GM21825 (cell line): ENCODE measurements around the gene CLIC2.
A peak's percentile ranks its signal among the peaks of the same experiment; 100 is the strongest.

ENCODE experiments used
- ATAC-seq: cut with Tn5 transposase; IDR thresholded peaks from one replicate; pipeline ENCODE4 v1.9.1; 2021; ENCODE audit warnings: mild to moderate bottlenecking, moderate library complexity; ENCODE audit not compliant: unreplicated experiment

Gene CLIC2

DNA sequence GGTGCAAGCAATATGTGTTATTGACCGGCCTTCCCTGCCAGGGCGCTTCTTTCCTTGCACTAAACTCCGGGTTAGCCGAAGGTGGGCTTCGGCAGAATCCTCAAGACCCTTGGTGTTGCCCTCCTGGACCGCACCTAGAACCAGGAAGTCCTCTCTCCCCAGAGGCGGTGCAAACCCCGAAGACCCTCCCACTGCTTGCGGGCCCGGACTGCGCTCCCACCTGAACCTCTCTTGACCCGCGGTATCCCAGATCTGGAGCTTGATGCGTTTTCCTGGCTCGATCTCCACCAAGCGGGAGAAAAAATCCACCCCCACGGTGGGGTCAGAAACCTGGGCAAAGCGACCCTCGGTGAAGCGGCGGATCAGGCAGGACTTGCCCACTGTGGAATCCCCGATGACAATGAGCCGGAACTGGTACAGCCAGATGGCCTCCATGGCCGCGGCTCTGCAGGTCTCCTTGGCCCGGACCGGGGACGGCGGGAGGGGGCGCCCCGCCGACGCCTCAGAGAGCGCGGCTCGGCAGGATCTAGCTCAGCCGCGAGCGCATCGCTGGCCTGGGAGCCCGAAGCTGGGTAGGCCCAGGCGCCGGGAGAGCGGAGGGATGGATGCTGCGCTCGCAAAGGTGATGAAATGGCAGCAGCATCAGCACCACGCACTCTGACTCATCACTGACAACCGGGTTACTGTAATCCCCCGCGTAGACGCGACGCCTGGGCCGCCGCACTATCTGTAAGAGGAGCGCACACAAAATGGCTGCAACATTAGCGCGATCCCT, 70.4 kb downstream of the CLIC2 start, which contains the start of gene RAB39B:
RAB39B (minus strand) TSS at position 638 of the 775 bp plus-strand sequence; CDS start at position 435, 203 bp downstream.
- ATAC-seq, result peak; percentile 89

DNA sequence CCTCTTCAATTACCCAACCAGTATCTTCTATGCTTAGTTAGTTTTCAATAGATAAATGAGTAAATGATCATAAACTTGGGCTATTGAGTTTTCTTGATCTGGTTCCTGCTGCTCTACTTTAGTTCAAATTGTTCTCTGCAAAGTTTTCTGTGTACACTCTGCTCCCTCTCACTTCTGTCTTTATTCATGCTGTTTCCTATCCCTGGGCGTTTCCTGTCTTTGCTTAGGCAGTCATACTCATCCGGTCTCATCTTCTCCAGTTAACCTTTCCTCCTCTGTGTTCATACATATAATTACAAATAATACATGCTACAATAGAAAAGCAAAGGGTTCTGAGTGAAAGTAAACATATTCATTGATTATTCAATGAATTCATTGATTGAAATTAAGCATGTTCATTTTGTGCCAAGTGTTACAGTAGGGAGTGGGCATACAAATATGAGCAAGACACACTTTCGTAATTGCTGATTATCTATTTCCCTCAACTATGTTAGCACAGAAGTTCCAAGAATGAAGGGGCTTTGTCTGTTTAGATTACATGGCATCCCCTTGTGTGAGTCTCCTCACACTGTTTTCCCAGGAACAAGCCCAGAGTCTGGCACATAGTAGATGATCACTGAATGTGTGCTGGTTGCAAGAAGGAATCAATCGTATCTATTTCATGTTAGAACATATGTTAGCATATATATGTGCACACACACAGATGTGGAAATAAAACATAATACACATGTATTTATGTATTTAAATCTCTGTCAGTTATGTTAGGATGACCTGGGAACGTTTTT, 71.3 kb downstream of the CLIC2 start:
- peak; percentile 35 for ATAC-seq

DNA sequence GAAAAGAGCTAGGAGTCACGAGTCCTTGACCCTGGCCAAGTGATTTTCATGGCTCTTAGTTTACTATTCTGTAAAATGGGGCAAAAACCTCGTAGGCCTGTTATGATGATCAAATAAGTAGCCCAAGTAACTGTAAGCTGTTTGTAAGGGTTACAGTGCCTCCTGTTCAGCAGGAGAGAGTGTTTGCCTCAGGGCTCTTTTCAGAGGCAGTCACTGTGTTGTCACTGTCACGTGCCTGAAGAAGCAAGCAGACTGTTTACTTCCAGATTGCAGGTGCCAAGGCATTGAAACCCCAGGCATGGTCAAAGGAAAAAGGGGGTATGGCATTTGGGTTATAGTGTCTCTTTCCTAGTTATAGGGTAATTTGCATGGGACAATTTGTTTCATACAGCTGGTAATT, 74.7 kb downstream of the CLIC2 start:
- ATAC-seq, result no peak

DNA sequence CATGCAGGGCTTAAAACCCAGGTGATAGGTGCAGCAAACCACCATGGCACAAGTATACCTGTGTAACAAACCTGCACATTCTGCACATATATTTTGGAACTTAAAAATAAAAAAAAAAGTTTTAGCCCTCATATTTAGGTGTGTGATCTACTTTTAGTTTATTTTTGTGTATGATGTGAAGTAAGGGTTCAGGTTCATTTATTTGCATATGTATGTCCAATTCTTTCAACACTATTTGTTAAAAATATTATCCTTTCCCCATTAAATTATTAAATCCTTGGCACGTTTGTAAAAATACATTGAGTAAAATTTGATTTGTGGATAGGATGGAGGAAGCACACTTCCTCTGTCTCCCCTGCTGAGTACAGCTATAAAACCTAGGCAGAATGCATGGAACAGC, 83.0 kb downstream of the CLIC2 start:
- ATAC-seq, result no peak

DNA sequence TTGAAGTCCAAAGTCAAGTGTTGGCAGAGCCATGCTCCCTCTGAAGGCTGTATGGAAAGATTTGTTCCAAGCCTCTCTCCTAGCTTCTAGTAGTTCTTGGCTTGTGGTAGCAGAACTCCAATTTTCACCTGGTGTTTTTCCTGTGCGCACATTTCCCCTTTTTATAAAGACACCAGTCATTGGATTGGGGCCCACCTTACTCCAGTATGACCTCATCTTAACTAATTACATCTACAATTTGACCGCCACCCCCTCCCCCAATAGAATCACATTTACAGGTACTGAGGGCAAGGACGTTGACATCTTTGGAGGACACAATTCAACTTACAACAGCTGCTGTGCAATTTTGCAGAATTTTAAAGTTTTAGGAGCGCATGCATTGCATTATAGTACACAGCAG, 86.9 kb downstream of the CLIC2 start:
- no peak for ATAC-seq

DNA sequence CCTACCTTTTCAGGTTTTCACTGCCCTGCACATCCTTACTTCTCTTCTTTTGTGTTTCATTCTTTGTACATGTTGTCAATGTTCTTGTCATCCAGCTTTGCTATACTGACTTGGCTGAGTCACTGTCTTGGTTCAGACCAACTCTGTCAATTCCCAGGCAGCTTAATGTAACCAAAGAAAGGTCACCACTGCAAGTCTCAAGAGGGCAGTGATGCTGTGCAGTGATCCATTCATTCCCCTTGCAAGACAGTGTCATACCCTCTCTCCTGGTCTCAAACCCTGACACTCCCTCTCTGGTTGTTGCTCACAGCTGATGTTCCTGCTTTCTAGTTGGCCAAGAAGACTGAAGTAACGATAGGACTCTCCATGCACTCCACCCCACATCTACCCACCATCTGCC, 87.7 kb downstream of the CLIC2 start:
- ATAC-seq, result no peak

DNA sequence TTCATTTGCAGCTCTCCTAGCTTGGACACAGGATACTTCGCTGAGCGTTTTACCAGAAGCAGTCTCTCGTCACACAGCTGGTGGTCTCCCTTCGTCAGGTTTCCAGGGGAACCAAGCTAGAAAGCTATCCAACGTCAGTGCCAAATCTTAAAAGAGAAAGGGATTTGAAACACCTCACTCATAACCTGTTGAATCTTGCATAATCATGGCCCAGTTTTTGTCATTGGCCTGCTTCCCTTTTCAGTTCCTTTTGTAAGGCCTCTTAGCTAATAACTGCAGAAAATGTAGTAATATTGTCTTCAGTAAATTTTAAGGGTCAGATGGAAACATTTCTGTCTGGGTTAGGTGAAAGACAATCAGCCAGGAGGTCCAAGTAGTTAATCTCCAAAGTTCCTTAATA, 92.1 kb downstream of the CLIC2 start:
- no peak for ATAC-seq

DNA sequence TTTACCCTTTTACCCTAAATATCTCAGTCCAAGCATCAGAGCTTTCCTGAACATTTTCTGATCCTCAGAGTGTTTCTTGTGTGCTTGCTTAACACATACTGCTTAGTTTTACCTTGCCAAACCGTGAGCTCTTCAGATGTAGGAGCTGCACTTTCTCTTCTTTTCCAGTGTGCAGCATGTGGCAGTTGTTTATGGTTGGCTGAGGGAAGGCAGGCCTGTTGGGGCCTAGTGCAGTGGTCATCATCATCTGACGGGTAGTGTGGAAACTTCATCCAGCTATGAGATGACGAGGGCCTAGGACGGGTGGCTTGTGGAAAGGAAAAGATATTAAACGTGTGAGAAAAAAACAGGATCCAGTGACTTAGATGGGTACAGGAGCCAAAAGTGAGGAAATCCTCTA, 96.7 kb downstream of the CLIC2 start:
- no peak for ATAC-seq

DNA sequence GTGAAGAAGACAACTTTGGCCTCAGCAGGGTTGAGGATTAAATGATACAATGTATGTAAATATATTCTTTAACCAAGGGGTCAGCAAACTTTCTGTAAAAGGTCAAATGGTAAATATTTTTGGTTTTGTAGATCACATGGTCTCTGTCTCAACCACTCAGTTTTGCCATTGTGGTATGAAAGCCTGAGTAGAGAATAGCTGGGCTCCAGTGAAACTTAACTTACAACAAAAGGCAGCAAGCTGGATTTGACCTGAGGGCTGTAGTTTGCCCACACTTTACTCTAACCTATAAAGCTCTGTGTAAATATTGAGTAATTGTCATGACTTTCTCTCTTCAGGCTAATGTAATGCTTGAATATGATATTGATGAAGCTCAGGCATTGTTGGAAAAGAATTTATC, 98.5 kb downstream of the CLIC2 start:
- ATAC-seq, result no peak

DNA sequence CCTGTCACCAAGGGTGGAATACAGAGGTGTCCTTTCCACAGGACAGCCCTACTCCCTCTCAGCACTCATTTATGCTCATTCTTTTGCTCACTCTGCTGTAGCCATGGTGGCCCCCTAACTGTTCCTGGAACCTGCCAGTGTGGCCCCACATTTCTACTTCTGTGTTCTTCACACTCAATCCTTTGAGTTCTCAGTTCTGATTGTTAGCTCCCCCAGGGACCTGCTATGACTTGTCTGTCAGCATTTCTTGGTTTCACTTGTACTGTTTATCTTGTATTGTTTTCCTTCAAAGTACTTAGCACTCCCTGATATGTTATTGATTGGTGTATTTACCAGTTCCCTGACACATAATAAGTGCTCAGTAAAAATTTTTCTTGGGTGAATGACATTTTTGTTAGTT, 103.3 kb downstream of the CLIC2 start:
- peak; percentile 76 for ATAC-seq
